Fibroblast of pulmonary artery (primary cell): ENCODE measurements around the gene KRT77.
"Not testable (repeated sequence)": the region's sequence is repeated elsewhere in the genome, so short reads cannot be mapped to it uniquely, and the experiment has no call there.

Source experiments
- DNase-seq: peaks from one replicate; pipeline ENCODE4 v3.0.0-alpha.2; 2010; ENCODE audit warnings: low read depth
- H3K4me3 ChIP-seq: replicated peaks from 2 replicates; pipeline ENCODE4 v1.5.1; 2011; ENCODE audit warnings: low read depth, mild to moderate bottlenecking, control low read depth, low read length, moderate library complexity
- CTCF ChIP-seq: IDR thresholded peaks from 2 replicates; pipeline ENCODE4 v1.5.1; 2011; ENCODE audit warnings: mild to moderate bottlenecking, control low read depth, low read length, inconsistent platforms; ENCODE audit errors: missing control alignments

KRT77 gene

GRCh38 chr12:52674433-52674775 is 28.9 kb downstream of the KRT77 start:
- no peak for DNase-seq
- no peak overlapping the region for H3K4me3 ChIP-seq
- TF ChIP-seq CTCF: no peak

GRCh38 chr12:52673713-52674432 is 29.5 kb downstream of the KRT77 start:
- H3K4me3 ChIP-seq: no peak overlapping the region
- TF ChIP-seq CTCF: no peak
- DNase-seq: no peak

GRCh38 chr12:52673217-52673616 is 30.1 kb downstream of the KRT77 start:
- TF ChIP-seq CTCF: no peak
- H3K4me3 ChIP-seq: no peak overlapping the region

GRCh38 chr12:52672321-52672933 is 30.9 kb downstream of the KRT77 start:
- no peak for DNase-seq

More at GRCh38 chr12:52673217-52673616, 30.1 kb downstream of the KRT77 start:
- no peak for DNase-seq

GRCh38 chr12:52670961-52671360 is 32.4 kb downstream of the KRT77 start:
- DNase-seq: no peak
- no peak overlapping the region for H3K4me3 ChIP-seq
- TF ChIP-seq CTCF: no peak

More at GRCh38 chr12:52672321-52672933, 30.9 kb downstream of the KRT77 start:
- H3K4me3 ChIP-seq: no peak overlapping the region
- no peak for TF ChIP-seq CTCF

GRCh38 chr12:52670506-52670905 is 32.8 kb downstream of the KRT77 start:
- DNase-seq: no peak
- H3K4me3 ChIP-seq: no peak overlapping the region
- TF ChIP-seq CTCF: no peak

GRCh38 chr12:52669941-52670340 is 33.4 kb downstream of the KRT77 start:
- H3K4me3 ChIP-seq, DNase-seq: not testable (repeated sequence)
